Upper lobe of left lung (tissue), 4 donors: ENCODE results near the gene TCL1A.

Experiments used
- EP300 ChIP-seq, 4 donors: sonication (generic); formaldehyde crosslinking; IDR thresholded peaks; one replicate each; pipeline ENCODE4 v1.5.1; 2017; ENCODE audit warnings: antibody characterized with exemption in 4 of 4, control low read depth in 2 of 4
- POLR2A ChIP-seq, 4 donors: fragments of 450-650 bp; IDR thresholded peaks; one replicate each; pipeline ENCODE4 v1.5.1; 2016 to 2017; ENCODE audit warnings: antibody characterized with exemption in 4 of 4, mild to moderate bottlenecking in 2 of 4
- POLR2AphosphoS5 ChIP-seq, 2 donors: sonication (generic); formaldehyde crosslinking; IDR thresholded peaks; one replicate each; pipeline ENCODE4 v1.5.1; 2017; ENCODE audit warnings: antibody characterized with exemption in 2 of 2
- TF ChIP-seq, protein P1 (sequence below), 6 experiments: fragments of 450-650 bp in 4 of 6; fragments of 200-600 bp in 2 of 6; sonication (generic) in 2 of 6; IDR thresholded peaks; one replicate each; pipeline ENCODE4 v1.5.1; 2016 to 2019; ENCODE audit warnings: antibody characterized with exemption in 6 of 6

DNA sequence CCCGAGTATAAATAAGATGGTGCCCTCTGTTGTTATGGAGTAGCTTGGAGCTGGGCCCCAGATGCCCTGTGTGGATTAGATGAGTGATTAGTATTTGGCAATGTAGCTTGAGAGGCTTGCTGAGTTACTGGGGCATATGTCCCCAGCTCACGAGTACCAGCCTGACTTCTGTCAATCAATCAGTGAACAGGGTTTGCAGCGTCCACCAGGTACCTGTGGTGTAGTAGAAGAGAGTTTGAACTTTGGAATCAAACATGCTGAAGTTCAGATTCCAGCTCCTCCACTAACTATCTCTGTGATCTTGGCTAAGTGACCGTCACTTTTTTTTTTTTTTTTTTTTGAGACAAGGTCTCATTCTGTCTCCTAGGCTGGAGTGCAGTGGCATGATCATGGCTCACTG, 39.3 kb downstream of the TCL1A start:
- TF ChIP-seq EP300 (IDR thresholded peaks at IDR 0.05) = no peak
- TF ChIP-seq, protein P1, sequence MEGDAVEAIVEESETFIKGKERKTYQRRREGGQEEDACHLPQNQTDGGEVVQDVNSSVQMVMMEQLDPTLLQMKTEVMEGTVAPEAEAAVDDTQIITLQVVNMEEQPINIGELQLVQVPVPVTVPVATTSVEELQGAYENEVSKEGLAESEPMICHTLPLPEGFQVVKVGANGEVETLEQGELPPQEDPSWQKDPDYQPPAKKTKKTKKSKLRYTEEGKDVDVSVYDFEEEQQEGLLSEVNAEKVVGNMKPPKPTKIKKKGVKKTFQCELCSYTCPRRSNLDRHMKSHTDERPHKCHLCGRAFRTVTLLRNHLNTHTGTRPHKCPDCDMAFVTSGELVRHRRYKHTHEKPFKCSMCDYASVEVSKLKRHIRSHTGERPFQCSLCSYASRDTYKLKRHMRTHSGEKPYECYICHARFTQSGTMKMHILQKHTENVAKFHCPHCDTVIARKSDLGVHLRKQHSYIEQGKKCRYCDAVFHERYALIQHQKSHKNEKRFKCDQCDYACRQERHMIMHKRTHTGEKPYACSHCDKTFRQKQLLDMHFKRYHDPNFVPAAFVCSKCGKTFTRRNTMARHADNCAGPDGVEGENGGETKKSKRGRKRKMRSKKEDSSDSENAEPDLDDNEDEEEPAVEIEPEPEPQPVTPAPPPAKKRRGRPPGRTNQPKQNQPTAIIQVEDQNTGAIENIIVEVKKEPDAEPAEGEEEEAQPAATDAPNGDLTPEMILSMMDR (IDR thresholded peaks at IDR 0.05) = no peak
- TF ChIP-seq POLR2AphosphoS5 (IDR thresholded peaks at IDR 0.05) = no peak
- no peak for TF ChIP-seq POLR2A (IDR thresholded peaks at IDR 0.05)
